HEK293T (cell line): ENCODE data around the gene PZP.

Experiments used
- ARNT ChIP-seq: fragments of 450-650 bp; IDR thresholded peaks from 2 replicates; pipeline ENCODE4 v1.6.1; 2017; ENCODE audit warnings: mild to moderate bottlenecking
- BHLHE40 ChIP-seq: fragments of 450-650 bp; IDR thresholded peaks from 2 replicates; pipeline ENCODE4 v1.6.1; 2016; ENCODE audit warnings: mild to moderate bottlenecking, moderate library complexity, borderline replicate concordance
- CTBP1 ChIP-seq: fragments of 450-650 bp; IDR thresholded peaks from 2 replicates; pipeline ENCODE4 v1.6.1; 2016; ENCODE audit warnings: borderline replicate concordance
- FOXK2 ChIP-seq: fragments of 450-650 bp; IDR thresholded peaks from 2 replicates; pipeline ENCODE4 v1.6.1; 2016; ENCODE audit warnings: mild to moderate bottlenecking
- FOXM1 ChIP-seq: fragments of 450-650 bp; IDR thresholded peaks from 2 replicates; pipeline ENCODE4 v1.6.1; 2017; ENCODE audit warnings: mild to moderate bottlenecking, borderline replicate concordance
- LEF1 ChIP-seq: fragments of 450-650 bp; IDR thresholded peaks from 2 replicates; pipeline ENCODE4 v1.6.1; 2017; ENCODE audit warnings: mild to moderate bottlenecking, borderline replicate concordance
- SP1 ChIP-seq: fragments of 450-650 bp; IDR thresholded peaks from 2 replicates; pipeline ENCODE4 v1.6.1; 2017
- TARDBP ChIP-seq: fragments of 450-650 bp; IDR thresholded peaks from 2 replicates; pipeline ENCODE4 v1.6.1; 2016
- ZNF384 ChIP-seq: fragments of 450-650 bp; IDR thresholded peaks from 2 replicates; pipeline ENCODE4 v1.6.1; 2016

GRCh38 chr12:9241301-9241700 lies 33.1 kb upstream of the PZP start:
- no peak for TF ChIP-seq FOXK2
- no peak for TF ChIP-seq BHLHE40
- no peak for TF ChIP-seq SP1
- no peak for TF ChIP-seq TARDBP
- no peak for TF ChIP-seq CTBP1
- no peak for TF ChIP-seq LEF1
- no peak for TF ChIP-seq ARNT
- no peak for TF ChIP-seq FOXM1
- no peak for TF ChIP-seq ZNF384
